ENCODE data around the gene KDM6B. TPM values are rescaled to one million over a fixed set of nuclear protein-coding genes. Genes with fewer than 3 reads are reported as not detected.

The KDM6B gene
- total and polyA plus RNA-seq, 9 of the 15 experiments (the other 6 are each of a cell fraction or from before 2014, with no cell fraction given): 0.01 to 22.9 (median 2.2) TPM

- Histone ChIP-seq H3K4me1 (replicated peaks in 1 of 2; ENCODE audit: control insufficient read depth in 2 of 2, insufficient read depth in 2 of 2, low read length in 2 of 2) (peaks cover 34 to 50% of the 10 kb centered on the region in 2 experiments), H3K27me3 (ENCODE audit: control insufficient read depth in 2 of 2, insufficient read depth in 2 of 2, low read length in 2 of 2) (peaks cover 8 to 14% of the 10 kb centered on the region in 2 experiments; a peak in 4 of 5 replicates), H3K4me2 (ENCODE audit: insufficient read depth, low read length) (peak overlapping the region; percentile 88), H2AFZ (ENCODE audit: low read depth, low read length) (peak overlapping the region; percentile 87), H3K79me2 (ENCODE audit: control insufficient read depth, insufficient read depth, low read length) (peaks cover 16% of the 10 kb centered on the region), H3K9me1 (ENCODE audit: control insufficient read depth, insufficient read depth, low read length) (no peaks in the 10 kb centered on the region), H3K9me3 (replicated peaks; ENCODE audit: control insufficient read depth, insufficient read depth, low read depth, low read length) (no peaks in the 10 kb centered on the region), H4K20me1 (replicated peaks; ENCODE audit: control insufficient read depth, insufficient read depth, low read length) (no peaks in the 10 kb centered on the region), H3K9ac (ENCODE audit: insufficient read depth in 1 of 2, low read depth in 2 of 2, low read length in 2 of 2) (peak overlapping the region; percentile 77 to 91; a peak in 3 of 4 replicates), H3K4me3 (peak overlapping the region; percentile 65), H3K27ac (ENCODE audit: extremely low read depth, low read depth, low read length) (peak overlapping the region; percentile 85), H3K36me3 (ENCODE audit: control insufficient read depth, insufficient read depth, low read length) (peaks cover 3% of the 10 kb centered on the region; the same call in 1 of the 3 replicates)
- BruUV-seq (replicated peaks): no TSS peak
- intact Hi-C loops (cut with micrococcal nuclease) (loop anchor here (2.0 to 10.0 kb wide), 3 partner anchors 22 to 290 kb away; partner anchors contain the start of genes HES7 and NAA38), in situ Hi-C loops (cut with MboI) (no loop called here)
- ChIA-PET CTCF (ENCODE audit: low intra/inter-chr PET ratio) (no interaction called here), POLR2A (interaction anchor here (0.6 to 1.3 kb wide), 7 partner anchors 10 to 515 kb away, joined by 3 to 4 read pairs (median 4); partner anchors contain the start of genes NAA38 and TP53)
- FAIRE-seq: peak; percentile 98
- peak; percentile 84 to 96 (median 90) for DNase-seq (ENCODE audit: extremely low read depth in 1 of 4, low spot score in 3 of 4)
- peak; percentile 65 for ATAC-seq
- 0% methylated on average over 21 of the region's 69 CpGs for WGBS (ENCODE audit: insufficient coverage, low coverage, missing lambda C conversion rate)
- TF ChIP-seq SMAD4 (CRISPR knock-in tag; conservative IDR thresholded peaks at IDR 0.05) (0 out of 2 replicates have a peak, but pooled peaks have one; percentile 15), MEF2A (IDR thresholded peaks at IDR 0.05; ENCODE audit: control insufficient read depth, low read depth, low read length) (no peak), ATF6 (CRISPR knock-in tag; IDR thresholded peaks at IDR 0.05) (no peak), AFF4 (CRISPR knock-in tag; IDR thresholded peaks at IDR 0.05) (0 out of 2 replicates have a peak, but pooled peaks have one; percentile 56), TRIM28 (IDR thresholded peaks at IDR 0.05) (no peak), IRF2 (CRISPR knock-in tag; IDR thresholded peaks at IDR 0.05) (no peak), CXXC5 (CRISPR knock-in tag; IDR thresholded peaks at IDR 0.05) (peak; percentile 87), ZNF830 (CRISPR knock-in tag; IDR thresholded peaks at IDR 0.05) (no peak), RAD21 (CRISPR knock-in tag; conservative IDR thresholded peaks at IDR 0.05 in 1 of 2, IDR thresholded peaks at IDR 0.05 in 1 of 2) (peak; percentile 43 to 77), PYGO2 (tag; IDR thresholded peaks at IDR 0.05) (no peak), ZNF589 (CRISPR knock-in tag; IDR thresholded peaks at IDR 0.05; ENCODE audit: low read depth) (no peak), ZNF282 (CRISPR knock-in tag; IDR thresholded peaks at IDR 0.05) (0 out of 2 replicates have a peak, but pooled peaks have one; percentile 12), ZBTB1 (CRISPR knock-in tag; IDR thresholded peaks at IDR 0.05; ENCODE audit: borderline replicate concordance, low read depth) (no peak), RBBP5 (IDR thresholded peaks at IDR 0.05; ENCODE audit: borderline replicate concordance, insufficient read depth, low read length, poor library complexity, severe bottlenecking) (peak; percentile 60), HDAC6 (IDR thresholded peaks at IDR 0.05; ENCODE audit: low read depth, low read length) (no peak)
Measured at GRCh38 chr17:7834957-7835813, 1.2 kb downstream of the KDM6B start.

Data from K562 (cell line).